Stomach (tissue), 4 donors: ENCODE results near the gene TSHZ2.

Experiments
- POLR2A ChIP-seq, 4 donors: fragments of 450-650 bp; IDR thresholded peaks; one replicate each; pipeline ENCODE4 v1.6.1; 2016; ENCODE audit warnings: antibody characterized with exemption in 4 of 4, control low read depth in 2 of 4, mild to moderate bottlenecking in 1 of 4, moderate library complexity in 1 of 4
- TF ChIP-seq, protein P1 (sequence below), 7 experiments: fragments of 450-650 bp in 4 of 7; fragments of 200-600 bp in 3 of 7; sonication (generic) in 3 of 7; IDR thresholded peaks; one replicate each; pipeline ENCODE4 v1.5.1; 2016 to 2019; ENCODE audit warnings: antibody characterized with exemption in 7 of 7, control low read depth in 2 of 7, mild to moderate bottlenecking in 1 of 7

DNA sequence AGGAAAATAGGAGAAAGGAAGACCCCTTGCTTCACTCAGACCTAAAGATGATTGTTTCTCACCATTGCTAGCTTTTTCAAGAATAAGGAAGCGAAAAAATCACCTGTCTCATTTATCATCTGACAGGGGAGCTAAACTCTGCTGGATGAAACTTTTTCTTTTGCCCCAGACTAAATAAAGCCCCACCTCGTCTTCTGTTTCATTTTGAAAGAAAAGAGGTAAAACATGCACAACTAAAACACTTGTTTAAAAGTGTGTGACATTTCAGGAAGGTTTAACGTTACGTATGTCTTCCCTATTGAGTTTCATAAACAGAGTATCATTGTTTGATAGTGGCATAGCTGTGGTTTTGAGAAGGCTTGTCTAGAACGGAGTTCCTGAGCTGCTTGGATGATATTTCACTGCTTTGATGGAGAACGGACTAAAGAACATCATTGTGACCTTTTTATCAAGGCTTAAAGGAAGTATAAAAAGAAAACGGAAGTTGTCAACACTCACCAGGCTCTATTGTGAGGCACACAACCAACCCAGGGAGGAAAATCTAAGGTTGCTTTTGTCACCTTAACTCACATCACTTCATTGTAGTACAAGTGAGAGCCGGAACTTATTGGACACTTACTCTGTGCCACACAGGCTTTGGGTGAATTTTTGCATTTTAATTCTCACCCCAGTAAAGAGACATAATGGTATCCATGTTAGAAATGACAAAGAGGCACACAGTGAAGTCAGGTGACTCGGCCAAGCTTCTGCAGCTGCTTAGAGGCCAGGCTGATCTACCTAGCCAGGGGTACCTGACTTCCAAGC, 29.5 kb downstream of the TSHZ2 start:
- TF ChIP-seq, protein P1, sequence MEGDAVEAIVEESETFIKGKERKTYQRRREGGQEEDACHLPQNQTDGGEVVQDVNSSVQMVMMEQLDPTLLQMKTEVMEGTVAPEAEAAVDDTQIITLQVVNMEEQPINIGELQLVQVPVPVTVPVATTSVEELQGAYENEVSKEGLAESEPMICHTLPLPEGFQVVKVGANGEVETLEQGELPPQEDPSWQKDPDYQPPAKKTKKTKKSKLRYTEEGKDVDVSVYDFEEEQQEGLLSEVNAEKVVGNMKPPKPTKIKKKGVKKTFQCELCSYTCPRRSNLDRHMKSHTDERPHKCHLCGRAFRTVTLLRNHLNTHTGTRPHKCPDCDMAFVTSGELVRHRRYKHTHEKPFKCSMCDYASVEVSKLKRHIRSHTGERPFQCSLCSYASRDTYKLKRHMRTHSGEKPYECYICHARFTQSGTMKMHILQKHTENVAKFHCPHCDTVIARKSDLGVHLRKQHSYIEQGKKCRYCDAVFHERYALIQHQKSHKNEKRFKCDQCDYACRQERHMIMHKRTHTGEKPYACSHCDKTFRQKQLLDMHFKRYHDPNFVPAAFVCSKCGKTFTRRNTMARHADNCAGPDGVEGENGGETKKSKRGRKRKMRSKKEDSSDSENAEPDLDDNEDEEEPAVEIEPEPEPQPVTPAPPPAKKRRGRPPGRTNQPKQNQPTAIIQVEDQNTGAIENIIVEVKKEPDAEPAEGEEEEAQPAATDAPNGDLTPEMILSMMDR (IDR thresholded peaks at IDR 0.05) = no peak
- no peak for TF ChIP-seq POLR2A (IDR thresholded peaks at IDR 0.05)
